ENCODE data around the gene PAMR1.

PAMR1 gene

GRCh38 chr11:35540526-35540925, 15.1 kb upstream of the PAMR1 start:
- TF ChIP-seq TEAD4 (IDR thresholded peaks at IDR 0.05) (no peak), NFIC (IDR thresholded peaks at IDR 0.05) (no peak), USF1 (IDR thresholded peaks at IDR 0.05) (no peak), RAD21 (IDR thresholded peaks at IDR 0.05; ENCODE audit: low read depth) (no peak), YY1 (IDR thresholded peaks at IDR 0.05; ENCODE audit: low read depth) (no peak), ZBTB7A (IDR thresholded peaks at IDR 0.05; ENCODE audit: low read depth) (no peak), MAX (IDR thresholded peaks at IDR 0.05) (no peak), FOXM1 (IDR thresholded peaks at IDR 0.05; ENCODE audit: borderline replicate concordance, low read depth) (no peak), CEBPB (IDR thresholded peaks at IDR 0.05) (no peak), EP300 (IDR thresholded peaks at IDR 0.05; ENCODE audit: borderline replicate concordance) (no peak), EGR1 (IDR thresholded peaks at IDR 0.05) (no peak), TCF12 (IDR thresholded peaks at IDR 0.05; ENCODE audit: low read depth) (no peak), REST (IDR thresholded peaks at IDR 0.05; ENCODE audit: low read depth) (no peak)

- TF ChIP-seq TCF12 (IDR thresholded peaks at IDR 0.05; ENCODE audit: low read depth) (no peak), USF1 (IDR thresholded peaks at IDR 0.05) (no peak), CREB1 (IDR thresholded peaks at IDR 0.05; ENCODE audit: low read depth) (no peak), REST (IDR thresholded peaks at IDR 0.05; ENCODE audit: low read depth) (no peak), FOXM1 (IDR thresholded peaks at IDR 0.05; ENCODE audit: borderline replicate concordance, low read depth) (no peak), TAF1 (IDR thresholded peaks at IDR 0.05; ENCODE audit: low read depth) (no peak), ZBTB7A (IDR thresholded peaks at IDR 0.05; ENCODE audit: low read depth) (no peak), MAX (IDR thresholded peaks at IDR 0.05) (no peak), NFIC (IDR thresholded peaks at IDR 0.05) (no peak), TEAD4 (IDR thresholded peaks at IDR 0.05) (no peak), YY1 (IDR thresholded peaks at IDR 0.05; ENCODE audit: low read depth) (no peak), EP300 (IDR thresholded peaks at IDR 0.05; ENCODE audit: borderline replicate concordance) (no peak), RAD21 (IDR thresholded peaks at IDR 0.05; ENCODE audit: low read depth) (no peak)
Measured at GRCh38 chr11:35539781-35540281, 14.4 kb upstream of the PAMR1 start.

GRCh38 chr11:35539256-35539655, 13.8 kb upstream of the PAMR1 start:
- TF ChIP-seq FOXM1 (IDR thresholded peaks at IDR 0.05; ENCODE audit: borderline replicate concordance, low read depth) (no peak), TEAD4 (IDR thresholded peaks at IDR 0.05) (no peak), RAD21 (IDR thresholded peaks at IDR 0.05; ENCODE audit: low read depth) (no peak), CREB1 (IDR thresholded peaks at IDR 0.05; ENCODE audit: low read depth) (no peak), CEBPB (IDR thresholded peaks at IDR 0.05) (no peak), NFIC (IDR thresholded peaks at IDR 0.05) (no peak), TAF1 (IDR thresholded peaks at IDR 0.05; ENCODE audit: low read depth) (no peak), EP300 (IDR thresholded peaks at IDR 0.05; ENCODE audit: borderline replicate concordance) (no peak), TCF12 (IDR thresholded peaks at IDR 0.05; ENCODE audit: low read depth) (no peak), REST (IDR thresholded peaks at IDR 0.05; ENCODE audit: low read depth) (no peak), USF1 (IDR thresholded peaks at IDR 0.05) (no peak), EGR1 (IDR thresholded peaks at IDR 0.05) (no peak), ZBTB7A (IDR thresholded peaks at IDR 0.05; ENCODE audit: low read depth) (no peak), MAX (IDR thresholded peaks at IDR 0.05) (no peak)

GRCh38 chr11:35536470-35536869, 11.1 kb upstream of the PAMR1 start:
- no peak for TF ChIP-seq TAF1 (IDR thresholded peaks at IDR 0.05; ENCODE audit: low read depth)
- TF ChIP-seq TCF12 (IDR thresholded peaks at IDR 0.05; ENCODE audit: low read depth) = no peak
- no peak for TF ChIP-seq NFIC (IDR thresholded peaks at IDR 0.05)
- no peak for TF ChIP-seq FOXM1 (IDR thresholded peaks at IDR 0.05; ENCODE audit: borderline replicate concordance, low read depth)
- TF ChIP-seq RAD21 (IDR thresholded peaks at IDR 0.05; ENCODE audit: low read depth) = no peak
- no peak for TF ChIP-seq TEAD4 (IDR thresholded peaks at IDR 0.05)
- no peak for TF ChIP-seq EGR1 (IDR thresholded peaks at IDR 0.05)
- no peak for TF ChIP-seq MAX (IDR thresholded peaks at IDR 0.05)
- no peak for TF ChIP-seq YY1 (IDR thresholded peaks at IDR 0.05; ENCODE audit: low read depth)
- TF ChIP-seq CEBPB (IDR thresholded peaks at IDR 0.05) = no peak
- TF ChIP-seq USF1 (IDR thresholded peaks at IDR 0.05) = no peak
- no peak for TF ChIP-seq ZBTB7A (IDR thresholded peaks at IDR 0.05; ENCODE audit: low read depth)
- no peak for TF ChIP-seq REST (IDR thresholded peaks at IDR 0.05; ENCODE audit: low read depth)
